ENCODE results near the gene MAN1C1.

Gene MAN1C1

DNA sequence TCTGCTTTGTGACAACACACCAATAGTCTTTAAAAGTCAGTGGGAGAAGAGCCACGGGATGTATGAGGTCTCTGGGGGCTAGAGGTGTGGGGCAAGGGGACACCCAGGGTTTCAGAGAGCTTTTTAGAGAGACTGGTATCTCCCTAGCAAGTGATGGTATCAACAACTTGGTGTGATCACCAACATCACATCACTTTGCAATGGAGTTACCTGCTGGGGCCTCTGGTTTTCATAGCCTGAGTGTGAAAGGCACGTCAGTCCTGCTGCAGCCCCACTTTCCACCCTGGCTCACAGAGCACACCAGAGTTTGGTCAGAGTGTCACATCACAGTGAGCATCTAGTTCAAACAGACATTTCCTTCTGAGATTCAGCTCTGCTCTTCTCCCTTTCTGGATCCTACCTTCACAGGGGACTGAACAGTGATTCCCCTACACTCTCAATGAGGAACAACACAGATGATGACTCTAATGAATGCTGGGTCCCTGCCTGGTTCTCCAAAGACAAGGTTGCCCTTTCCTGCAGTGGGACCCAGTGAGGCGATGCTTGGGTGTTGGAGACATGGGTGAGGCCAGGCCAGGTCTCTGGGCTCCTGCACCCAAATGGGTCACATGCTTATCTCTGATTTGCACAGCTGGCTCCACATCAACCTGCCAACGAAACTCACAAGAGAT is 2.0 kb upstream of the MAN1C1 start:
- DNase-seq: no peak

- no peak for DNase-seq
Measured at GRCh38 chr1:25615172-25615541, 1.4 kb upstream of the MAN1C1 start.

- no peak for DNase-seq
Measured at GRCh38 chr1:25615563-25616094, 962 bp upstream of the MAN1C1 start.

GRCh38 chr1:25616987-25617624 is 515 bp downstream of the MAN1C1 start:
- no peak for DNase-seq

DNA sequence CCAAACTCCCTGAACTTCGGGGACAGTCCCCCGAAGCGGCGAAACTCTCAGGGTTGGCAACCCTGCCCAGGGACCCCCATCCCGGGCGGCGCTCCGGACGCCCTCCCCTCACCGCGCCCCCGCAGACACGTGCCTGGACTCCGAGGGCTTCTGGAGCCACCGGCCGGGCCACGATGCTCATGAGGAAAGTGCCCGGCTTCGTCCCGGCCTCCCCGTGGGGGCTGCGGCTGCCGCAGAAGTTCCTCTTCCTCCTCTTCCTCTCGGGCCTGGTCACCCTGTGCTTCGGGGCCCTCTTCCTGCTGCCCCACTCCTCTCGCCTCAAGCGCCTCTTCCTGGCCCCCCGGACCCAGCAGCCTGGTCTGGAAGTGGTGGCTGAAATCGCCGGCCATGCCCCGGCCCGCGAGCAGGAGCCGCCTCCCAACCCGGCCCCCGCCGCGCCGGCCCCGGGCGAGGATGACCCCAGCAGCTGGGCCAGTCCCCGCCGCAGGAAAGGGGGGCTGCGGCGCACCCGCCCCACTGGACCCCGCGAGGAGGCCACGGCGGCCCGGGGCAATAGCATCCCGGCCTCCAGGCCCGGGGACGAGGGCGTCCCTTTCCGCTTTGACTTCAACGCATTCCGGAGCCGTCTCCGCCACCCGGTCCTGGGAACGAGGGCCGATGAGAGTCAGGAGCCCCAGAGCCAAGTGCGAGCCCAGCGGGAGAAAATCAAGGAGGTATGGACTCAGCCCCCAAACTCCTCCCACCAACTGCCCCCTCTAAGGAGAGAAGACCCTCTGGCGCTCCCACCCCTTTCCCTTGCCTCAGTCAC is 1.2 kb downstream of the MAN1C1 start:
- DNase-seq: no peak

GRCh38 chr1:25618433-25618808 is 1.8 kb downstream of the MAN1C1 start:
- no peak for DNase-seq

GRCh38 chr1:25619101-25619890 is 2.7 kb downstream of the MAN1C1 start:
- peak; percentile 69 for DNase-seq

DNA sequence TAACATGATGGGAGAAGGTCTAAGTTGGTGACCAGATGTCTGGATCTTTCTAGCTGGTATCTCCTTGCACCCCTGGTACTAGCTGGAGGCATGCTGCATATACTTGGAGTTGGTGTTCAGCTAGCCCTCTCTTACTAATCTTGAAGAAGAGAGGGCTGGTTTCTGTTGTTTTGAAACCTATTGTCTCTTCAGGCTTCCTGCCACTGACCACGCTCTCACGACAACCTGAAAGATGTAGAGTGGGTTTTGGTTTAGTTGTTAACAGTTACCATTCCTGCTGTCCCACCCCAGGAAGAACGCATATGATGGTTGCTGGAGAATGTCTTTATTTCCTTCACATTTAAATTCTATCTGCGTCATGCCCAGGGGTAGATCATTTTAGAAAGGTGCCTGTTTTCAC is 3.6 kb downstream of the MAN1C1 start:
- no peak for DNase-seq

- no peak for DNase-seq
Measured at GRCh38 chr1:25620701-25621350, 4.2 kb downstream of the MAN1C1 start.

- DNase-seq: no peak
Measured at GRCh38 chr1:25621876-25622275, 5.3 kb downstream of the MAN1C1 start.

GRCh38 chr1:25622531-25622930 is 5.9 kb downstream of the MAN1C1 start:
- no peak for DNase-seq

DNA sequence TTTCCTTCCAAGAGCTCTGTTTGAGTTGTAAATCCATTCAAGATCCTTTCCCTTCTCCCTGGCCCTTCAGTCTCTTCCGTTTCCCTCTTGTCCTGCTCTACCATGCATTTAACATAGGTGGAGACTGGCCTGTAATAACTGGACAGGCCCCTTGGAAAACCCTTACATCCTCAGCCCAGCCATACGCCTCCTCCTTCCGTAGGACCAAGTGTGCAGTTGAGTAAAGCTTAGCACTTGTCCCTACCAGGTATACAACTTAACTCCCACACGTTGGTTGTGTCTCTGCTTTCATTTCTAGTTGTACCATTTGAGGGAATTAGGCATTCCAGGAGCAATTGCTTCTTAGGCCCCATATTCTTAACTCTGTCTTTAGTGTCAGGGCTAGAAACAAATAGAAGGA is 6.4 kb downstream of the MAN1C1 start:
- DNase-seq: no peak

DNA sequence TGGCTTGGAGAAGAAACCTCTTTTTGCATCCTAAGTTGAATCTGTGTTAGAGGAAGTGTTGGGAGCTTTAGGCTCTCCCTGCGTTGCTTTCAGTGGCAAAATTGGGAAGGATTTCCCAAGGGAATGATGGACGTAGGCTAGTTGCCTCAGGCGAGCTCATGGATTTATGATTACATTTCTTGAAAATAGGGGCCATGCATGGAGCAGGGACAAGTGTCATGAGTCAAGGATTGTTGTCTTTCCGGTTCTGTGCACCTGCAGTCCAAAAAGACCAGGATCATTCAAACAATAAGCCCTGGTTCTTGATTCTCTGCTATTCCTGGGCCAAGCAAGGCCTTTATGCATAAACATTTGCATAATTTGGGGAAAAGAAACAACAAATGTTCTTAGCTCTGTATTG is 7.1 kb downstream of the MAN1C1 start:
- no peak for DNase-seq

GRCh38 chr1:25624156-25624555 is 7.6 kb downstream of the MAN1C1 start:
- DNase-seq: peak; percentile 54

GRCh38 chr1:25624604-25625003 is 8.0 kb downstream of the MAN1C1 start:
- DNase-seq: no peak

GRCh38 chr1:25626018-25626417 is 9.4 kb downstream of the MAN1C1 start:
- DNase-seq: no peak

GRCh38 chr1:25628741-25629421 is 12.3 kb downstream of the MAN1C1 start:
- no peak for DNase-seq

GRCh38 chr1:25629836-25630235 is 13.2 kb downstream of the MAN1C1 start:
- DNase-seq: no peak

DNA sequence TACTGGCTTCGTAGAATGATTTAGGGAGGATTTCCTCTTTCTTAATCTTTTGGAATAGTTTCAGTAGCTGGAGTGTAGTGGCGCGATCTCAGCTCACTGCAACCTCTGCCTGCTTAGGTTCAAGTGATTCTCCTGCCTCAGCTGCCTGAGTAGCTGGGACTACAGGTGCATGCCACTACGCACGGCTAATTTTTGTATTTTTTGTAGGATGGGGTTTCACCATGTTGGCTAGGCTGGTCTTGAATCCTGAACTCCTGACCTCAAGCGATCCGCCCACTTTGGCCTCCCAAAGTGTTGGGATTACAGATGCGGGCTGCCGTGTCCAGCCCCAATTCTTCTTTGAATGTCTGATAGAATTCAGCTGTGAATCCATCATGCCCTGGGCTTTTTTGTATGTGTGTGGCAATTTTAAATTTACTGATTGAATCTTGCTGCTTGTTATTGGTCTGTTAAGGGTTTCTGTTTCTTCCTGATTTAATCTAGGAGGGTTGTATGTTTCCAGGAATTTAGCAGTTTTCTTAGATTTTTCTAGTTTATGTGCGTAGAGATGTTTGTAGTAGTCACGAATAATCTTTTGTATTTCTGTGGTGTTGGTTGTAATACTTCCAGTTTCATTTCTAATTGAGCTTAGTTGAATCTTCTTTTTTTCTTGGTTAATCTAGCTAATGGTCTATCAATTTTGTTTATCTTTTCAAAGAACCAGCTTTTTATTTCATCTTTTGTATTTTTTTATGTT is 15.3 kb downstream of the MAN1C1 start:
- DNase-seq: peak; percentile 23

DNA sequence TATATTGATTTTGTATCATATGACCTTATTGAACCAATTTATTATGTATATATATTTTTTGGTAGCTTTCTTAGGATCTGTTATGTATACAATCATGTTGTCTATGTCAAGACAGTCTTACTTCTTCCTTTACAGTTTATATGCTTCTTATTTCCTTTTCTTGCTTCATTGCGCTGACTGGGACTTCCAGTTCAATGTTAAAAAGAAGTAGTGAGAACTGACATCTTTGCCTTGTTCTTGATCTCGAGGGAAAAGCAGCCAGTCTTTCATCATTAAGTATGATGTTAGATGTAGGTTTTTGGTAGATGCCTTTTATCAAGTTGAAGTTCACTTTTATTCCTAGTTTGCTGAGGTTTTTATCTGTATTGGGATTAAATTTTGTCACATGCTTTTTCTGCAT is 17.5 kb downstream of the MAN1C1 start:
- DNase-seq: no peak

DNA sequence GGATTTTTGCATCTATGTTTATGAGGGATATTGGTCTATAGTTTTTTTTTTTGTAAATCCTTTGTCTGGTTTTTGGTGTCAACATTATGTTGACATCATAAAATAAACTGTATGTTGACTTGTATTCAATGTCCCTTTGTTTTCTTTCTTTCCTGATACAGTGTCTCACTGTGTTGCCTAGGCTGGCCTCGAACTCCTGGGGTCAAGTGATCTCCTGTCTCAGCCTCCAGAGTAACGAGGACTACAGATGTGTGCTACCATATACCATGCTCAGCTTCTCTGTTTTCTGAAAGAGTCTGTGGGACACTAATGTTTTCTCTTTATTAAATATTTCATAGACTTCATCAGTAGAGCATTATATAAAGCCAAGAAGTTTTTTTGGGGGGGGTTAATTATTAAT is 18.3 kb downstream of the MAN1C1 start:
- no peak for DNase-seq

Data from stimulated activated CD8-positive, alpha-beta memory T cell treated with anti-CD3 and anti-CD28 coated beads, Interleukin-4, amount 100 ng/mL, for 48 hours (primary cell).